CD4-positive, alpha-beta T cell treated with Interleukin-4 for 4 hours (primary cell): ENCODE results near the gene CTAGE15.
"Not testable (repeated sequence)": the region's sequence is repeated elsewhere in the genome, so short reads cannot be mapped to it uniquely, and the experiment has no call there.

Experiments
- DNase-seq: peaks from one replicate; pipeline ENCODE4 v3.0.0-alpha.2; 2020

CTAGE15 gene, protein sequence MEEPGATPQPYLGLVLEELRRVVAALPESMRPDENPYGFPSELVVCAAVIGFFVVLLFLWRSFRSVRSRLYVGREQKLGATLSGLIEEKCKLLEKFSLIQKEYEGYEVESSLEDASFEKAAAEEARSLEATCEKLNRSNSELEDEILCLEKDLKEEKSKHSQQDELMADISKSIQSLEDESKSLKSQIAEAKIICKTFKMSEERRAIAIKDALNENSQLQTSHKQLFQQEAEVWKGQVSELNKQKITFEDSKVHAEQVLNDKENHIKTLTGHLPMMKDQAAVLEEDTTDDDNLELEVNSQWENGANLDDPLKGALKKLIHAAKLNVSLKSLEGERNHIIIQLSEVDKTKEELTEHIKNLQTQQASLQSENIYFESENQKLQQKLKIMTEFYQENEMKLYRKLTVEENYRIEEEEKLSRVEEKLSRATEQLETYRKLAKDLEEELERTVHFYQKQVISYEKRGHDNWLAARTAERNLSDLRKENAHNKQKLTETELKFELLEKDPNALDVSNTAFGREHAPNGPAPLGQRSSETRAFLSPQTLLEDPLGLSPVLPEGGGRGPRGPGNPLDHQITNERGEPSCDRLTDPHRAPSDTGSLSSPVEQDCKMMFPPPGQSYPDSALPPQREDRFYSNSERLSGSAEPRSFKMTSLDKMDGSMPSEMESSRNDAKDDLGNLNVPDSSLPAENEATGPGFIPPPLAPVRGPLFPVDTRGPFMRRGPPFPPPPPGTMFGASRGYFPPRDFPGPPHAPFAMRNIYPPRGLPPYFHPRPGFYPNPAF

DNA sequence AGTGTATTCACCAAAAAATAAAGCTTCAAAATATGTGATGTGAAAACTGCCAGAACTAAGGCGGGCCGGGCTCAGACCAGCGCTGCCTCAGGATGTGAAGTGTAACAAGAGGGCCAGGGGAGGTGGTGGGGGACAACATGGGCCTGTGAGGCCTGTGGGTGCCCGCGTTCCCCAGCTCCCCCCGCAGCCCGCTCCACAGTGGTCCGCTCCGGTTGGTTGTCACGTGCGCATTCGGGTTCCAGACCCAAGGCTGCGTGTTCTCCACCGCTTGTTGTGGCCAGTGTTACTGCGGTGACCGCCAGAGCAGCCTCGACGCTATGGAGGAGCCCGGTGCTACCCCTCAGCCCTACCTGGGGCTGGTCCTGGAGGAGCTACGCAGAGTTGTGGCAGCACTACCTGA is at the start of gene CTAGE15:
CTAGE15 (plus strand) TSS at position 301 of the 400 bp plus-strand sequence; CDS start at position 318, 17 bp downstream.
- DNase-seq, result not testable (repeated sequence)

DNA sequence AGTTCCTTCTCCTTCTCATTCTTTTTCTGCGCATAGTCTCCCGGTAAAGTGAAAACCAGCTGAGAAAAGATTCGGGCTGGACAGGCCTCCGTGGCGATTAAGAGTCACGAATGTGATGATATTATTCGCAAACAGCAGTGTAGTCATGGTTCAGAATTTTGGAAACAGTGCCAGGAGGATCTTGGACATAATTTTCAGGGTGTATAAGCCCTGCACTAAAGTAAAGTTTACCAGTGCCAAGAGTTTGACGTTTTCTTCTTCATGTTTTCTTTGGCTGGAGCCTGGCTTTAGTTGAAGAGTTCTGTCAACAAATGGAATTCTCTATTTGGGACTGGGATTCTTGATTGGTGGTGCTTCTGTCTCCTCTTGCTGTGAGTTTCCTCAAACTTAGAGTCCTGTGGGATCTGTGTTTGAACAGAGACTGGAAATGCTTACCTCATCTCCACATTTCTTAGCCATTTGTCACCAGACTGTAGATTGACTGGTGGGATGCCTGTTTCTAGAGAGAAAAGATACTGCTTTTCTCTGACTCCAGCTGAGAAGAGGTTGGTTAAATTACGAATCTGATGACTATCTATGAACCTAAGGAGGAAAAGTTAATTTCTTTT is 49.2 kb upstream of the CTAGE15 start:
- not testable (repeated sequence) for DNase-seq

DNA sequence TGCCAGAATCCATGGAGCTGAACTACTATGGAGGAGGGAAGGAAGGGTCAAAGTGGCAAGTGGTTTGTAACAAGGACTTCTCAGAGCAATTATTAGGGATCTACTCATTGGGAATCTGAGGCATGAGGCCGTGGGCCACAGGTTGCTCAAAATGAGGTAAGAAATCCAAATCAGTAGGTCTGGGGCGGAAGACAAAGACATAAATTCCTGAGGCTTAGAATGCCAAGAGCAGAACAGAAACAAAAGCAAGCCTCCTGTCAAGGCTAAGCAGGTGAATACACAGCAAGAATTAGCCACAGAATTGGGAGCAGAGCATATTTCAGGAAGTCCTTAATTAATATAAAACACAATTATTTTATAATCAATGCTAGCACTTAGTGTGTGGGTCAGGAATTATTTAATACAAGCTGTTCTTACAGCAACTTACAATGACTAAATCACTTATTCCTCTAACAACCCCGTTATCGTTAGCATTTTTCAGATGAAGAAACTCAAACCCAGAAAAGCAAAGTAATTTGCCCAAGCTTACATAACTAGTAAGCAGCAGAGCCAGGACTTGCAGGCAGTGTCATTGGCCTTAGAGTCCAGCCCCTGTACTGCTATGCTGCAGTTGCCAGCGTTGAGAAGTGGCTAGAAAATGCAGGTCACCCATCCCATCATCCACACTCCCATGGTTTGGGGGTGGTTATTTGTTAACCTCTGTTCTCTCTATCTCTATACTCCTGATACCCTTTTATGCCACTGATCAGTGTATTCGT is 40.3 kb upstream of the CTAGE15 start:
- DNase-seq, result not testable (repeated sequence)

DNA sequence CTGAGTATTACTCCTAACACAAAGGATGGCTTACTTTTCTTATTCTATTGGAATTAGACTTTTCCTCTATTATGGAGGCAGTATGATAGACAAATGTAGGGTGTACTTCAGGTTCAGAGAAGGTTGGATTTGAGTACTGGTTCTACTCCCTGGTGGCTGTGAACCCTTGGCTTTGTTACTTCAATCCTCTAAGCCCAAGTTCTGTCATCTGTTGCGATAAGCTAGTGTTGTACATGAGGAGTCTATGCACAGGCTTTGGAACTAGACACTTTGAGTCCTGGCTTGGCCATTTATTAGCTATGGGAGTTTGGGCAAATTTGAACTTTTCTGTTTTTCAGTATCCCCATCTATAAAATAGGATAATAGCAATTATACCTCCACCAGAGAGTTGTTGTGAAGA is 39.7 kb upstream of the CTAGE15 start:
- not testable (repeated sequence) for DNase-seq

DNA sequence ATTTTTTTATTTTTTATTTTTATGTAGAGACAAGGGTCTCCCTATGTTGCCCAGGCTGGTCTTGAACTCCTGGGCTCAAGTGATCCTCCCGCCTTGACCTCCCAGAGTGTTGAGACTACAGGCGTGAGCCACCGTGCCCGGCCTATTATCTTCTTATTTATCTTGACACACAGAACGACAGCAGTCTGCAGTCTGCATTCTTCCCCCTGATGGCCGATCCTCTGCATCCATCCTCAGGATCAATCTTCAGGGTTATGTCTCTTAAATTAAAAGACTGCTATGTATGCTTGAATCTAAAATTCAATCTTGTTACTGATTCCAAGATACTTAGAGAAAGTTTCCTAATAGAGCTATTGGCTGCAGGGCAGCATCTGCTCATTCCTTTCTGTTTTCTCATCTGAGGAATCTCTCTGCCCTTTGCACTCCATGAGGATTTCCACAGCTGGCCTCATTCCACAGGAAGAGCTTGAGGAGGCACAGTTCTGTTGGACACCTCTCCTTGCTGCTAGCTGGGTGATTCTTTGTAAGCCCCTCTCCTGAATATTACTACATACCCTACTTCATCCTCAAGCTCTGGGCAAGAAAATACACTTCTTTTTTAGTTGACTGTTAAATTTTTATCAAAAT is 38.3 kb upstream of the CTAGE15 start:
- not testable (repeated sequence) for DNase-seq

DNA sequence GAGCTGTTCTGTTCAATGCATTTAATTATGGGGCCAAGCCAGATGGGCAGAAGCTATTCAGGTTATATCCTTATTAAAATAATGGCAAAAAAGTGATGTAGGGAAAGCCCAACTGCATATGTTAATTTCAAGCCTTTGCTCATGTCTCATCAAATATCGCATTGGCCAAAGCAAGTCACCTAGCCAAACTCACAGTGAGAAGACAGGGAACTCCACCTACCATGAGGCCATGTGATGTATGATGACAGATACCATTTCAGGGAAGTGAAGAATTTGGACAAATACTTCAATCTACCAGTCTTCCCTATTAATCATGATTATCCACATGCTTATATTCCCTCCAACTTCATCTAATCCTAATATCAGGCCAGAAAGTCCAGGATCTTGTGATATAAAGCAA is 35.2 kb upstream of the CTAGE15 start:
- not testable (repeated sequence) for DNase-seq

DNA sequence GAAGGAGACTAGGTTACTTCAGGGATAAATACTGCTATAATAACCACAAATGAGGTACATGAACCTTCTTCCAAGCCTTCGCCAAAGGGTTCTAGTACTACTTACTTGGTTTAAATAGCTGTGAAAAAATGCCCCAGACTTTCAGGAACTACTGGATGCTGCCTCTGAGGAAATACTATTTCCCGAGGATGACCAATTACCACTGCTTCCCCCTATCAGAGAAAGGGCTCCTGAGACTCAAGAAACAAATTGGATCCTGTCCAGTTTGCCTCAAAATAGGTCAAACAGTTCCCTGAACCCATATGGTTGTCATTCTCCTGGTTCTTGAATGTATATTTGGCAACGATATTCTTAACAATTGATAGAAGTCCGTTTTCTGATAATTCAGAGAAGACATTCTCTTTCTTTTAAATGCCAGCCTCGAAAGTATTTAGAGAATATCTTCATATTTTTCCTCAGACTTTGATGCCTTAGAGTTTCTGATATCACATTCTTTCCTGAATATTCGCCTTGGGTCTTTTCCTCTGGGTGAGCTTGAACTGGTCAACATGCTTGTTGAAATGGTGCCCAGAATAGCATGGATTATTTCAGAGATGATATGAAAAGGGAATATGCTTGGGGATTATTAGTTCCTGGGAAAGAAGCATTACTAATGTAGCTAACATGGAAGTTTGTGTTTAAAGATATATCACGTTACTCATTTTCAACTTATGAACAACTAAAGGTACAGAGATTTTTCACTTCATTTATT is 28.1 kb upstream of the CTAGE15 start:
- not testable (repeated sequence) for DNase-seq

DNA sequence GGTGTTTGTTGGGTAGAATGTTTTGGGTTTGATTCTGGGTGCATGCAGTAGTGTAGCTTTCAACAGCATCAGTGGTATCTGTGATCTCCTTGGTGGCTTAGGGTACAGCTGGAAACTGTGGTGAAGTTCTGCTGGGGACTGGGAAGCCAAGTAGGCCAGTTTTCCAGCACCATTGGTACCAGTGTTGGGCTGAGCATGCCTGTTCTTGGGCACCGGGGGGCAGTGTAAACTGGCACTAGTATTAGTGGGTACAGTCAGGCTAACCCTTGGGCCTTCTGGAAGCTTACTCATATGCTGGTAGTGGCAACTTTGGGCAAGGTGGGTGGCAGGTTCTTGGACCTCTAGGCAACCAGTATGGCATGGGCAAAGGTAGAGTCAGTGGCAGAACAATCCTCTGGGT is 15.6 kb upstream of the CTAGE15 start:
- not testable (repeated sequence) for DNase-seq

DNA sequence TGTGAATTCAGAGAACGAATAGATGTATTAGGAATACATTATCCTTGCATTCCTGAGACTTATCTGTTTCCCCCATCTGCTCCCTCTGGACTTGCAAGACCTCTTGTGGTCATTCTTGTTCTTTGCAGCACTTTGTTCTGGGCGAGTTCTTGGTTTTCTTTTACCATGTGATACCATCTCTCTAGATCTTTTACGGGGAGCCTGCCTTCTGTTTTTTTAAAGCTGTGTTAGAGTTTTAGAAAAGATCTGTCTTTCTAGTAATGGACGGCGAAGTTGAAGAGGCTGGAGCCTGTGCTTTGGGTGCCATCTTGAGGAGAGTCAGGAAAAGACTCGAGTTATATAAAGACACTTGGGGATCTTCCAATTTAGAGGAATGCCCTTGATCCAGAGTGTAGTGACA is 8.3 kb upstream of the CTAGE15 start:
- not testable (repeated sequence) for DNase-seq

DNA sequence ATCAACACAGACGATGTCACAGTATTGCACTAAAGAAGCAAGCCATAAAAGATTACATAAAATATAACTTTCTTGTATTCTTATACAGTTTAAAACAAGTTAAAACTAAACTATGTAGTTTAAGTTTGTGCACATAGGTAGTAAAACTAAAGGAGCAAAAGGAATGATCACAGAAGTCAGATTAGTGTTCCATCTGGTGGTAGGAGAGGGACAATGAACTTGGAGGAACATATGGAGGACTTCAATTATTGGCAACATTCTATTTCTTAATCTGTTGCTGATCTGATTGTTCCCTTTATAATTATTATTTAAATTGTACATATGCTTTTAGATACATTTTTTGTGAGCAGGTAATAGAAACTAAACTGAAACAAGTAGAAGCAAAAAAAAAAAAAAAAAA is 5.6 kb upstream of the CTAGE15 start:
- not testable (repeated sequence) for DNase-seq

DNA sequence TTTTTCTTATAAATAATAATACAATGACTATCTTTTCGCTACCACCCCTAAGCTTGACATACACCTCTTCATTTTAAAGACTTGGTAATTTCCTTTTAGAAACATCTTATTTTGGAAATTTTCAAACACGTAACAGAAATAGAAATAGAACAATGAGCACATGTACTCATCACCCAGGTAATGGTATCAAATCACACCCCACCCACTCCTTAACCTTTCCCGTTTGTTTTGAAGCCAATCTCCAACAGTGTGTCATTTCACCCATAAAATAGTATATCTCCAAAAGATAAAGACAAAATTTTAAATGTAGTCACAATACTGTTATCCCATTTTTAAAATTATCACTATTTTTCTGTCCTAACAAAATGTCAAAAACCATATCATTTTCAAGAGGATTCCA is 16.6 kb downstream of the CTAGE15 start:
- DNase-seq, result not testable (repeated sequence)

DNA sequence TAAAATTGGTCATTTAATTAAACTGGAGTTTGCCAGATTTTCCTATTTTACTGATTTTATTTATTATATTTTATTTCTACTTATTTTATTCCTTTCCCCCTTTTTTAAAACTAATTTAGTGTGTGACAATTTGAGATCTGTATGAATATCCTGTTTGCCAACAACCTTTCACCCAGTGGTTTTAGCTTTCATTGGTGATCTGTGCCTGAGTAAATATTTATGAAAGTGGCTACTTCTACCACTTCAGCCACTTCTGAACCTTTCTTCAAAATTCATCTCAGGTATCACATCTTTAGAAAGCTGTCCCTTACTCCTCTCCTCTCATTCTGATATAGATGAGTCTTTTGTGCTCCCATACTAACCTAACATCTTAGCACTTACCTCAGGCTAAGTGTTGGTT is 18.3 kb downstream of the CTAGE15 start:
- not testable (repeated sequence) for DNase-seq

DNA sequence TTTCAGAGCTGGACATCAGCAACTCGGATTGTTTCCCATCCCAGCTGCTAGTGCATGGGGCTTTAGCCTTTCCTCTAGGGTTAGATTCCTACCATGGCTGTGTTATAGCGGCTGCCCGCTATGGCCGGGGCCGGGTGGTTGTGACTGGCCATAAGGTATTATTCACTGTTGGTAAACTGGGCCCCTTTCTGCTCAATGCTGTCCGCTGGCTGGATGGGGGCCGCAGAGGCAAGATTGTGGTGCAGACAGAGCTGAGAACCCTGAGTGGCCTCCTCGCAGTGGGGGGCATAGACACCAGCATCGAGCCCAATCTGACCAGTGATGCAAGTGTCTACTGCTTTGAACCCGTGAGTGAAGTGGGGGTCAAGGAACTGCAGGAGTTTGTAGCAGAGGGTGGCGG is 26.5 kb downstream of the CTAGE15 start:
- DNase-seq, result not testable (repeated sequence)

DNA sequence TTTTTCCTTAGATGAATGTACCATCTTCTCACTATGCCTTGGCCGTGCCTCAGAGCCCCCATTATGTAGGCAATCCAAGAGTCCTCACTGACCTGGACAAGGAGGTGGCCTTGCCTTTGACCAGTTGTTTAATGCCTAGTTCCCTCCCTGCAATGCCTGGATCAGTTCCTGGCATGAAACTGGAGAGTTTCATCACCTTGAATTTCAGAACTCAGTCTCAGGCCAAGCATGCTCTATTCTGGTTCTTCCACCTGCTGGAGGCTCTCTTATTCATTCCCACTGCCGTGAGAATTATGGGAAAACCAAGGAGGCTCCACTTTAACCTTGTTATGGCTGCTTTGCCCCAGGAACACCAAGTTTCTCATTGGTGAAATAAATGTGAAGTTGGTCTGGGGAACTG is 31.9 kb downstream of the CTAGE15 start:
- DNase-seq, result not testable (repeated sequence)

DNA sequence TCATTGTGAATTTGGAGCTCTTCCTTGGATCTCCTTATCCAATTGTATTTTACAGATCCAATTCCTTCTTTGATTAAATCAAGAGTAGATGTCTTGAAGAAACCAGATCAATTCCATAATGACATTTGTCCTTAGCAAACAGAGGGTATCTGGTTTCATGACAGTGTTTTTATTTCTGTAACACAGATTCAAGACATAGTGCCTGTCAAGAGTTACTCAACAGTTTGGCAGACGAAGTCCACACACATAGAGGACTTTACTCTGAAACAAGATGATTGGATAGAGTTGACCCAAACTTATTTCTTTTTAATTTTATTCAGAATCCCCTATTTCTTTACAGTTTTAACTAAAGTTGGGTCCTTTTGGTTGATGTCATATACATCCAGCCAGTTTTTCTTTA is 34.5 kb downstream of the CTAGE15 start:
- not testable (repeated sequence) for DNase-seq

DNA sequence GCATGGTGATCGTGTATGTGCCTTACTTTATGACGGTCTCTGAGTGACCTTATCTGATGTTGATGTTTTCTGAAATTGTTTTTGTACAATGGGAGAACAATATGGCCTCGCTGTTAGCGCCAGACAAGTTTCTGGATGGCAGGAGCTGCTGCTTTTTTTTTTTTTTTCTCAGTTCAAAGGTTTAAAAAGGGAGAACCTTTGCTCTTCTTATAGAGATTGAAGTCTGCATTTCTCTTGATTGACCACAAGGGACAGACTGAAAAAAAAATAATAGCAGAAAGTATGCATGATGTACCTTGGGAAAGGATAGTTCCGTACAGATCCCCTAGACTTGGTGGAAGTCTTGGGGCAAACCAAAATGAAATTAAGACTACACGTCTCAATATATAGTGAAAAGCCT is 43.9 kb downstream of the CTAGE15 start:
- DNase-seq, result not testable (repeated sequence)

DNA sequence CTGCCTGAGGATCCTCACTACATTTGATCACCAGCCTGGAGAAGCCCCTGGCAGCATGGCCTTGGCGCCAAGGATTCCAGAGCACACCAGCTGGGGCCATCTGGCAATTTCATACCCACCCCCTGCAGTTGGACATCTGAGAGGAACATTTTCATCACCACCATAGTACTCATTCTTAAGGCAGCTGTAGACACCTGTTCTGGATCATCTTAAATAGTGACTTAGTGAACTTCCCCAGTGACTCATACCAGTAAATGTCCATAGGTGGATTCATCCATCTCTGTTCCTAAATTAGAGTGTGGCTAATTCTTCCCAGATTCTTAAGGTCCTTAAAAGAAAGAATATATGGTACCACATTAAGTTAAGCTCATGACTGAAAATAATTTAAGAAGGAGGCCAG is 45.6 kb downstream of the CTAGE15 start:
- DNase-seq, result not testable (repeated sequence)

DNA sequence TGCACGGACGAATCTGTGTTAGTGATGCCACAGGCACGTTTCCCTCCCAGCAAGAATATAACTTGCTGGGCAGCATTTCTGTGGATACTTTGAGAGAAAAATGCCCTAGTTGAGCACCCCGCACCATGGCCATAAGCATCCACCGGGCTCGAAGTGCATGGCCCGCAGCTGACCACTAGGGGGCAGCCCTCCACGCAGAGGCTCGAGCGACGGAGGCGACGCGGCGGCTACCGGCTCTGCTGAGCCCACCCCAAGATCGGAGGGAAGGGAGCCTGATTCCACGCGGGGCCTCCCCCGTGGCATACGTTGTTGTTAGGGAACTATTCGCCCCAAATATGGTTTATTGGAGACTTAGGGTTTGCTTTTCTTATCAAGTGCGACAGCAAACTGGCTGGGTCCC is 48.5 kb downstream of the CTAGE15 start:
- DNase-seq, result not testable (repeated sequence)

DNA sequence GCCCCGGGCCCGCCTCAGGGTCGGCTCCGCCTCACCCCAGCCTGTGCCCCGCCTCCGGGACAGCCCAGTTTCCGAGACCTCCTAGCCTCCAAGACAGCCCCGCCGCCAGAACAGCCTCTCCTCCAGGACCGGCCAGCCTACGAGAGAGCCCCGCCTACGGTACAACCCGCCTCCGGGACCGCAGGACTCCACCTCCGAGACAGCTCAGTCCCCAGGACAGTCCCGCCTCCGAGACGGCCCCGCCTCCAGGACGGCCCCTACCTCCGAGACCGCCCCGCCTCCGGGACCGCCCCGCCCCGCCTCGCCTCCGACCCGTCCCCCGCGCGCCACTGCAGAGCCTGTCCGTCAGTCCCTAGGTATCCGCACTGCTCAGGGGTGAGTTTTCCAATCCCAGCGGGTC is 49.0 kb downstream of the CTAGE15 start, which contains the start of gene TCAF2:
TCAF2 (plus strand) TSS at position 329 of the 400 bp plus-strand sequence.
- DNase-seq, result peak; percentile 56

DNA sequence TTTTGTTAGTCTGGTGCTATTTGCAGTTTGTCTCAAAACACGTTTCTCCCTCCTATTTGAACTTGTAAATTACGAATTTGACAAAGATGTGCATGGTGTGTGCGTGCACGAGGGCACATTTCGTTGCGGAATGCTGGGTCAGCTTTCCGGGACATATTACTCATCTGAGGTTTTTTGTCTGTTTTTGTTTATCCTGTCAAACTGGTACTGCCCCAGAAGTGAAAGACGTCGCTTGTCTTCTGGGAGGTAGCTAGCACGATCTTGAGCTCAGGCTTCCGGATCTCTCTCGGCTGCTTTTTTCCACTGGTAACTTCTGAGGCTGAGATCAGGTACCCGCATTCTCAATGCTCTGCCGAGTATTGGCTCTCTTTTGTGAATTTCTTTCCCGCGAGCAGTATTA is 49.6 kb downstream of the CTAGE15 start:
- DNase-seq, result not testable (repeated sequence)

DNA sequence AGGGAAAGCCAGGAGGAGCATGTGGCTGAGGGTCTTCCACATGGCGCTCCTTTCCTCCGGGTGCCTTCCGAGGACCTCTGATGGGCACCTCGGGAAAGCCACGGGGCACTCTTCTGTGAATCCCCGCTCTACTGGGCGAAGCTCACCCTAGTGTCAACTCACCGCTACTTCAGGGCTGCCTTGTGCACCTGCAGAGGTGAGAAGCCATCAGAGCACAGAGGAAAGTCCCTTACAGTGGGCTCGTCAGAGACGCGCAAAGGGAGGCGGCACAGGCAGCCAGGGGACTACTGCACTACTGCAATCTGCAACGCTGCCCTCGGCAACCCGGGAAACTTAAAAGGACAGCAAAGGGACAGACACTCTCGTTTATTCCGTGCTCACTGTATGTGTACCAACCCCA is 50.5 kb downstream of the CTAGE15 start:
- not testable (repeated sequence) for DNase-seq
